ENCODE results near the gene EFHD2.
"Not testable (repeated sequence)": the region's sequence is repeated elsewhere in the genome, so short reads cannot be mapped to it uniquely, and the experiment has no call there.

The EFHD2 gene

DNA sequence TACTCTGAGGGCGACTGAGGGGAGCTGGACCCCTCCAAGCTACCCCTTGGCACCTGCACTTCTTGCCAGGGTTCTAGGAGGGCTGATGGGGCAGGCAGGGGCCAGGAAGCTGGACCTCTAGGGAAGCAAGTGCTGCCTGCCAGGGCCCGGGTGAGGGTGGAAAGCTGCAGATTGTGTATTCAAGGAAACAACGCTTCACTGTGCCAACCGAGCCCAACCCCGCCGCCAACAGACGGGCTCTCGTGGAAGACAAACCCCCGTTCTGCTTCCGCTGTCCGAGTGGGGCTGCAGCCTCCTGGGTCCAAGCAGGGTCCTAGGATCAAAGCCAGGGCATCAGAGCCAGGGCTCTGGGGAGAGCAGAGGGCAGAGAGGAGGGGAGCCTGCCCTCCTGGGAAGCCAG lies 3.2 kb downstream of the EFHD2 start:
- peak; percentile 57 for DNase-seq

DNA sequence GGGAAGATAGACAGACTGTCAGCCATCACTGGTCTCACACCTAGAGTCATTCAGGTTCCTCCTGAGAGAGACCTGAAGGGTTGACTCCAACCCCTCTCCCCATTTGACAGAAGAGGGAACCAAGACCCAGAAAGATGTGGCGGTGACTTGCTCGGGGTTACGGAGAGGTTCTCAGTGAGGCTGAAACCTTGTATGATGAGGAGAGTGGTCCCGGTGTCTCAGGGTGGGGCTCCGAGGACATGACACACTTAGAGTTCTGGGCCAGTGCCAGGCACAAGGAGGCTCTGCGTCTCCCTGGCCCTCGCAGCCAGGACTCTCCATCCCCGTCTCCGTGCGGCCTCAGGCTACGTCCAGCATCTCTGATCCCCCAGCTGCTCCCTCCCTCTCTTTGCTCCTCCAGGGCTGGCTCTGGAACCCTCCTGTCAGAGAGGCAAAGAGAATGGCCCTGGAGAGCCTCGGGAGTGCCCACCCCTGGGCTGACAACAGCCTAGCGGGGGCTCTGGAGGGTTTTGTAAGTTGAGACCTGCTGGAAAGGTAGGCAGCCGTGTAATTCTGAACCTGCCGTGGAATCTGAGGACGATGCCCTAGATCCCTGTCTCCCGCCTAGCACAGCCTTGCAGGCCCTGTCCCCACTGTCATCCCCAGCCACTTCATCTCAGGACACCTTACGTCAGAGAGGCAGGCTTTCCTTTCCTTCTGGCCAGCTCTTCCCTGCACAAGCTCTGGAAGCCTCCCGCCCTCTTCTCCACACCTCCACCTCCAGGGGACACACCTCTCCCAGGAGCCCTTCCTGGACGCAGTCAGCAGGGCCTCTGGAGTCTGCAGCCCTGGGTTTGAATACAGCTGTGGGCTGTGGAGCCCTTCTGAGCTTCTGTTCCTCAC lies 4.1 kb downstream of the EFHD2 start:
- DNase-seq: no peak

DNA sequence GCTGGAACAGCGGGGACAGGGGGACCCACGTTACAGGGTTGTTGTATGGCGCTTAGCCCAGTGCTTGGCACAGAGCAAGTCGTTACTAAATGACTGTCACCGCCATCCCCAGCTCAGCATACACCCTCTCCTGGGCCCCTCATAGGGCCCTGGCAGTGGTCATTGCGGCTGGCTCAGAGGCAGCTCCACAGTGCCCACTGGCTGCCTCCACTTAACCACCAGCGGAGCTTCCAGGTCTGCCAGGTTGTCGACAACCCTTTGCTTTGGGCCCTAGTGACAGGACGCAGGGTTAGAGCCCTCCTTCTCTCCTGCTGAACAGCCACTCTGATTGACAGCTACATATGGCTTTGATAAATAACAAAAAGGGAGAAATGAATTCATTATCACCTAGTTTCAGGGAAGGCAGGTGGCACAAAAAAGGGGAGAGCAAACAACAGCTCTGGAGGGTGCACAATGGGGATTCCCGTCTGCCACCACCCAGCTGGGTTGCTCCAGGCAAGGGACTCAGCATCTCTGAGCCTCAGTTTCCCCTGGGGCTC lies 4.8 kb downstream of the EFHD2 start:
- no peak for DNase-seq

DNA sequence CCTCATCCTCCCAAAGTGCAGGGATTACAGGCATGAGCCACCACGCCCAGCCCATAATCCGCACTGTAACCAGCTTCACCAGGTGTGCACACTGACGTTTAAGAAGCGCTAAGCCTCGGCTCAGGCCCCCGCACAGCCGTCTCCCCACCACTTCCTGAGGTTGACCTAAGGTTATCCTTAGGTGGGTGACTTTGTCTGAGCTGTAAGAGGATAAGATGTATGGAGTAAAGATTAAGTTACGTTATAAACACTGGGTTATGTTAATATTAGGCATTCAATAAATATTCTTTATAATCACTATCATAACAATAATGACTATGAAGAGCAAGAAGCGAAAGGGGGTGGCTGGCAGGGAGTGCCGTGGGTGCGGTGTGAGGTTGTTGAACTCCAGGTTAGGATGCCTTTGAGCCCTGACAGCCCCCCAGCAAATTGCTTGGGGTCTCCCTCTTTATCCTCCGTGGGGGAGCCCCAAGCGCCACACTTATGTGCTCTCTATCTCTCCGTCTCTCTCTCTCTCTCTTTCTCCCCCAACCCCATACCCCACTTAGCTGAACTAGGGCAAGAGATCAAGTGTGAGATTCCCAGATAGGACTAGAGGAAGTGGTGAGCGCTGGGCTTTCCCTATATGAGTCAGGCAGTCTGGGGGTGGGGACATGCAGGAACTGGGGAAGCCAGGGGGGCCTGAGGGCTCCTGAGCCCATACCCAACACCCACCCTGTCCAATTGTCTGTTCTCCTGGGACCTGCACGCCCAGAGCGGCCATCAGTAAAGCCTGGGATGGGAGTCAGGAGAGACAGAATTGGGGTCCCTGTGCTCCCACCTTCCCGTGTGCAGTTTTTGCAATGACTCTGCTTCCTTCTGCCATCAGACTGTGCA lies 7.6 kb downstream of the EFHD2 start:
- DNase-seq: no peak

DNA sequence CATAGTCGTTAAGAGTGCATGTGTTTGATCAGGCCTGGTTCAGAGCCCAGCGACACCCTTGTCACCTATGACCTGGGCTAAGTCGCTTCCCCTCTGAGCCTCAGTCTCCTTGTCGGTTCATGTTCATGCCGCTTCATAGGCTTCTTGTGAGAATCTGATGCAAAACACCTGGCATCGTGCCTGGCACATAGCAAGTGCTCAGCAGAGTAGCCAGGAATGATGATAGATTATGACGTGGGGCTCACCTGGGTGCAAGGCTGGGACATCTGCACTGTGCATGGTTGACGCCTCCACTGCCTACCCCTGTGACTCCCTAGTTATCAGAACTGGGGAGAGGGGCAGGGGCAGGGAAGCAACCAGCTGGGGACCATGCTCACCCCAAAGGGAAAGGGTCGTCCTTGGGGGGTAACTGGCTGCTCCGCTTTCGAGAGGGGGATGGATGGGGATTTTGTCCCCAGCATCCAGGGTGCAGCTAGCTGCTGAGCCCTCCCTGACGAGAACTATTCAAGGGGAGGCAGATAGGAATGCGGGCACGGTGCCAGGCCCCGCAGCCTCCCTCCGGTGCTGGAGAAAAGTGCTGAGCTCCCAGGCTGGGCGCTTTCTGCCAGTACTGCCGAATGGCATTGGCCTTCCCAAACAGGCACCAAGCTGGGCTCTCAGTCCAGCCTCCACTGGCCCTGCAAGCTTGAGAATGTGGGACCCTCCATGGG lies 9.3 kb downstream of the EFHD2 start:
- DNase-seq: no peak

DNA sequence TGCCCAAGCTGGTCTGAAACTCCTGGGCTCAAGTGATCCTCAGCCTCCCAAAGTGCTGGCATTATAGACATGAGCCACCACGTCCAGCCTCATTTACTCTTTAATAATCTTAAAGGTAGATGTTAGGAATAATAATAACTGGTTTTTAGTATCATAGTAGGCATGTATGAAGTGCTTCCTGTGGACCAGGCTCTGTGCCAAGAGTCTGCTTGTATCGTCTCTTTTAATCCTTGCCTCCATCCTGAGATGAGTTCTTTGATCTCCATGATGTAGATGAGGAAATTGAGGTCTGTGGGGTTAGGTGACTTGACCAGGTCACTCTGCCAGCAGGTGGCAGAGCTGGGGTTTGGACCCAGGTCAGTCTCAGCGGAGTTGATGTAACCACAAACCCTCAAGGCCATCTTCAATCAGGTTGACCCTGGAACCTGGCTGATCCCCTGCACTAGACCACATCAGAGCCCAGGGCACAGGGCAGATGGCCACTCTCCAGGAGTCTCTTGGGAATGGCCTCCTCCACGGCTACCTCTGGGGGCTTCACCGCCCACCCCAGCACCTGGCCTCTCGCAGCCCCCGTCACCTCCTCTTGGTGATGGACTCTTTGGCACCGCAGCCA lies 11.3 kb downstream of the EFHD2 start:
- no peak for DNase-seq

DNA sequence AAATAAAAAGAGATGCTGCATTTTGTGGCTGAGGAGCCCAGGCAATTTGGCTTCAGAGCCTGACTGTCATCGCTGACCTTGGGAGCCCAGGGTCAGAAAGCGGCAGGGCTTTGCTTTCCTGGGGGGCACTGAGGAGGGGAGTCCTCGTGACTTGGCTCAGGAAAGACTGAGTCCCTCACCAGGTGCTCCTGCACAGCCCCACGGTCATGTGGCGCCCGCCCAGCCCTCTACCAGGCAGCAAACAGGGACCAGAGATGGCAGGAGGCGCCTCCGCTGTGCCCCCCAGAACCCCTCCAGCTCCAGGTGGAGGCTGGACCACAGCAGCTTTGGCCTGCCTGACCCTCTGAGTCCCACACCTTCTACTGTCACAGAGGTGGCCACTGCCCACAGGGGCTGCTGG lies 13.2 kb downstream of the EFHD2 start:
- DNase-seq: no peak

DNA sequence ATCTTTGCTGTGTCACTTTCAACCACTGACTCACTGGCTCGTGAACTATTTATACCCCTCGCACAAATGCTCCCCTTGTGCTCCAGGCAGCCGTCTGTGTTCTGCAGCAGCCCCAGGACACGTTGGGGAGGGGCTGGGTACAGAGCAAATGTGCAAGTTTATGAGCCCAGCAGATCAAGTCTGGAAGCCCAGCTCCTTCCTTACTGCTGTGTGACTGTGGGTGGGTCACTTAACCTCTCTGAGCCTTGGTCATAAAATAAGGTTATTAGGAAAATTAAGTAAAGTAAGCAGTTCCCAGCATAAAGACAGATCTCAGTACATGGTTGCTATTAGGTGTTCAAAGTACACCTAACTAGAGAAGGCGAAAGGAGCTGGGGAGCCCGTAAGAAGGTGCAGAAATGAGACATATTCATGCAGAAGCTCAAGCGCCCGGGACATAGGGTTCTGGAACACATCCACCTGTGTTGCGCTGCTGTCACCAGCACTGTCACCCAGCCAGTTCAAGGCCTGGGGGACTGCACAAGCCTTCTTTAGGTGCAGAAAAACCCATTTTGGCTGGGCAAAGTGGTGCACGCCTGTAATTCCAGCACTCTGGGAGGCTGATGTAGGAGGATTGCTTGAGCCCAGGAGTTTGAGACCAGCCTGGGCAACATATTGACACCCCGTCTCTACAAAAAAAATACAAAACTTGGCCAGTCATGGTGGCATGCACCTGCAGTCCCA lies 13.8 kb downstream of the EFHD2 start:
- DNase-seq: no peak

DNA sequence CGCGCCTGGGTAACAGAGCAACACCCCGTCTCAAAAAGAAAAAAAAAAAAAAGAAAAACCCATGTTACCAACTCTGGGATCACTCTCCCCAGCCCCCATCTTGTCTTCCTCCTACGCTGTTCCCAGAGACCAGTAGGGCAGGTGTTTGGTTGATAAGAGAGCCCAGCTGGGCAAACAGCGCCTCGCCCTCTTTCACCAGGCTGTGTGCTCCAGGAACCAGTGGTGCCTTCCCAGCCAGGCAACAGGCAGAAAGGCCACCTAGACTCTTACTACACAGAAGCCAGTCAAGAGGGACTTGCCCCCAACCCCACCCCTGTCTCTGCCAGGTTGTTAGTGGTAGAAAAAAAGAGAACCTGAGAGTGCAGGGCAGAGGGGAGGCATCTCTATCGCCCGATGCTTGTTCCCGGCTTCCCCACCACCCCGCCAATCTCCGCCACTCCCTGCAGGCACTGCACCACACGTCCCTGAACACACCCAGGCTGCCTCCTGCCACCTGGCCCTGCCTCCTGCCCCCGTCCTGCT lies 14.5 kb downstream of the EFHD2 start:
- peak; percentile 95 for DNase-seq

DNA sequence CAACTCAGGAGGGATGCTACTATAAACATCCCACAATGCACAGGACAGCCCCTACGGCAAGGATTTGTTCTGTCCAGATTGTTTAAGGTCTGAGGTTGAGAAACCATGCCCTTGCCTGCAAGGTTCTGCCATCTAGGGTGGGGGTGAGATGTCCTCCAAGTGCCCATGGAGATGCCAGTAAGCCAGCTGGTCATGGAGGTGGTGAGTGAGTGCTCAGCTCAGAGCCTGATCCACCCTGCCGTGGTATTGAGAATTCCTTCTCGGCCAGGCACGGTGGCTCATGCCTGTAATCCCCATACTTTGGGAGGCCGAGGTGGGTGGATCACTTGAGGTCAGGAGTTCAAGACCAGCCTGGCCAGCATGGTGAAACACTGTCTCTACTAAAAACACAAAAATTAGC lies 15.3 kb downstream of the EFHD2 start:
- DNase-seq: no peak

DNA sequence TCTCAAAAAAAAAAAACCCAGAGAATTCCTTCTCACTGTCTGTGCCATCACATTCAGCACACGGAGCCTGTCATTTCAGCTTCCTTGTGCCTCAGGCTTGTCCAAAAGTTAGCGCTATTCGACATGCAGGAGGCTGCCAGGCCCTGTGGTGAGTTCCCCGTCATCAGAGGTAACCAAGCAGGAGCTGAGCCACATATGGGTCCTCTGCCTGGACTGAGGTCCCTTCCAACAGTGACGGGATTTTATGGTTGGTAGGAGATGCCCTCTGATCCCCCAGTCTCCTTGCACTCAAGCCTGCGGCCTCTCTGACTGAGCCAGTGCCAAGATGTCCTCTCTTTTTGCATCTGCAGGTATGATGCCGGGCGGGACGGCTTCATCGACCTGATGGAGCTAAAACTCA lies 15.8 kb downstream of the EFHD2 start:
- no peak for DNase-seq

DNA sequence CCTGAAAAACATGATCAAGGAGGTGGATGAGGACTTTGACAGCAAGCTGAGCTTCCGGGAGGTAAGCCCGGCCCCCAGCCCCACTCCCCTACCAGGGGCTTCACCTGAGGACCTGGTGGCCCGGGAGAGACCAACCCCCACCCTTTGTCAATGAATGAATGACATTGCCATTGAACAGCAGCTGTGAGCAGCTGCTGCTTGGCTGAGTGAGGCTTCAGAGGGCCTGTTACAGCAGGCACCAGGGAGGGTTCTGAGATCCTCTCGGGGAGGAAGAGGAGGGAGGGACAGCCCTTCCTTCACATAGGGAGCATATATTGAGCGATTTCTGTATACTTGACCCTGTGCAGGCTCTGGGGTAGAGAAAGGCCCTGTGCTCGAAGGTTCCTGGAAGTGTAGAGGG lies 16.3 kb downstream of the EFHD2 start:
- DNase-seq: no peak

DNA sequence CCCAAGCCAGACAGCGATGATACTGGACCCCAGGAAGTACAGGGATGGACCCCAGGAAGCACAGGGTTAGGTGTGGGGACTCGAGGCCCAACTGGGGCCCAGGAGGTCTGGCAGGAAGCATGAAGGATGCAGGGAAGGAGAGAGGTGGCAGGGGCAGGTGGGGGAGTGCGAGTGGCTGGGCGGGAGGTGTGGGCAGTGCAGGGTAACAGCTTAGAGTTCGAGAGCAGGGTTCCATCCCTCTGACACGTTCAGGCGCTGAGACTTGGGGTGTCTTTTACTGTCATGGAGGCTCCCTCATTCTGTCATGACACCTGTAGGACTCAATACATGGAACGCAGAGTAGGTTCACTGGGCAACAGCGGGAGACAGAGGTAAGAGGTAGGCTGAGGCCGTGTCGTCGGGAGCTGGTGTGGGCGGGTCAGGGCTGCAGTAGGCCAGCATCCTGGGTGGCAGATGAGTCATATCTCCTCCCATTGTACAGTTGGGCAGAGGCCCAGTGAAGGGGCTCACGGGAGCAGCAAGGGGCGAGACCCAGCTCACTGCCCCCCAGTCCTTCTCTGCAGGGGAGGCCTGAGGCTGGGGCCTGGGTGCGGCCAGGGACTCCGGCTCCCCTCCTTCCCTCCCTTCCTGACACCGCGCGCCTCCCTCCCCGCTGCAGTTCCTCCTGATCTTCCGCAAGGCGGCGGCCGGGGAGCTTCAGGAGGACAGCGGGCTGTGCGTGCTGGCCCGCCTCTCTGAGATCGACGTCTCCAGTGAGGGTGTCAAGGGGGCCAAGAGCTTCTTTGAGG lies 17.0 kb downstream of the EFHD2 start:
- DNase-seq: no peak

DNA sequence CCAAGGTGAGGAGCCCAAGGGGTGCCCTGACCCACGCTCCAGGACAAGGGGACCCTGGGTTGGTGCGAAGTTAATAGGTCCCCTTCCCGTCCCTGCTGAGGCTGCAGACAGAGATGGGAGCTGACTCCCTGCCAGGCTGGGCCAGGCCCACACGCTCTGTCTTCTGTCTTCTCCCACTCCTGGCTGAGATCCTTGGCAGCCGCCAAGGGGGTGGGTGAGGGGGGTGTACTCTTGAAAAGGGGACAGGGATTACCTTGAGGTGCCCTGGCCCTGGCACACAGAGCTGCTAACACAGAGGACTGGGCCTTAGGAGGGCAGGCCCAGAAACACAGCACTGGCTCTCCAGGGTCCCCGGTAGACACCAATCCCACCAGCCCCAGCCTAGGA lies 17.6 kb downstream of the EFHD2 start:
- no peak for DNase-seq

DNA sequence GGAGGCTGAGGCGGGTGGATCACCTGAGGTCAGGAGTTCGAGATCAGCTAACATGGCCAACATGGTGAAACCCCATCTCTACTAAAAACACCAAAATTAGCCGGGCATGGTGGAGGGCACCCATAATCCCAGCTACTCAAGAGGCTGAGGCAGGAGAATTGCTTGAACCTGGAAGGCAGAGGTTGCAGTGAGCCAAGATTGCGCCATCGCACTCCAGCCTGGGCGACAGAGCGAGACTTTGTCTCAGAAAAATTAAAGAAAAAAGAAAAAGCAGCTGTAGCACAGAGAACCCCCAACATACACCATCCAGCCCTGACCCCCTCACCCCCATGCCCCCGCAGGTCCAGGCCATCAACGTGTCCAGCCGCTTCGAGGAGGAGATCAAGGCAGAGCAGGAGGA lies 18.6 kb downstream of the EFHD2 start:
- DNase-seq: not testable (repeated sequence)

DNA sequence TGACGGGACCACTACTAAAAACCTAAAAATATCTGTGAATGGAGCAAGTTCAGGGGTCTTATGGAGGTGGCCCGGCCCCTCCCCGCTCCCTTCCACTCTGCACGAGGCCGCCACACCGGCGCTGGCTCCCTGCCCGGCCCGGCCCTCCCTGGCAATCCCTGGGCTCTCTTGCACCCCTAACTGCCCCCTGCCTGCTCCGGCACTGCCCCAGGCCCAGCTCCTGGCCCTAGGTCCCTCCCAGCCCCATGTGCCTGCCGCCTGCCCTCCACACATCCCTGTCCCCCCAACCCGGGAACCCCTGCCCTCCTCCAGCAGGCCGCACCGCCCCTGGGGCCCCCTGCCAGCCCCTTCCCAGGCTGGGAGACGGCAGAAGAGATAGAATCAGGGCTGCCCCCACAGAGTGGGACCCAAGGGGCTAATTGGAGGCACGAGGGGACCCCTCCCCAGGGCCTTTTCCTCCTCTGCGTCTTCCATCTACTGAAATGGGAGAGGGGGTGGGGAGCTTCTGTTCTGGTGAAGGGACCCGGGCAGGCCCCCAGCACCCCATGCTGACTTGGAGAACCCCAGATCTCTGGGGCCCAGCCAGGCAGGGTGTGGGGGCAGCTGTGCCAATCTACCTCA lies 19.2 kb downstream of the EFHD2 start:
- DNase-seq: no peak

DNA sequence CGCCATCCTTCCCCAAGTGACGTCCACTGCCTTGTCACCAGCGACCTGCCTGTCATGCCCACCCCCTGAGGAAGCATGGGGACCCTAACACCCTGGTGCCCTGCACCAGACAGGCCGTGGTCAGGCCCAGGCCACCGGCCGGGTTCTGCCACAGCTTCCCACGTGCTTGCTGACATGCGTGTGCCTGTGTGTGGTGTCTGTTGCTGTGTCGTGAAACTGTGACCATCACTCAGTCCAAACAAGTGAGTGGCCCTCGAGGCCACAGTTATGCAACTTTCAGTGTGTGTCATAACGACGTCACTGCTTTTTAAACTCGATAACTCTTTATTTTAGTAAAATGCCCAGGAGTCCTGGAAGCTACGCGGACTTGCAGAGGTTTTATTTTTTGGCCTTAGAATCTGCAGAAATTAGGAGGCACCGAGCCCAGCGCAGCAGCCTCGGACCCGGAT lies 20.0 kb downstream of the EFHD2 start:
- no peak for DNase-seq

DNA sequence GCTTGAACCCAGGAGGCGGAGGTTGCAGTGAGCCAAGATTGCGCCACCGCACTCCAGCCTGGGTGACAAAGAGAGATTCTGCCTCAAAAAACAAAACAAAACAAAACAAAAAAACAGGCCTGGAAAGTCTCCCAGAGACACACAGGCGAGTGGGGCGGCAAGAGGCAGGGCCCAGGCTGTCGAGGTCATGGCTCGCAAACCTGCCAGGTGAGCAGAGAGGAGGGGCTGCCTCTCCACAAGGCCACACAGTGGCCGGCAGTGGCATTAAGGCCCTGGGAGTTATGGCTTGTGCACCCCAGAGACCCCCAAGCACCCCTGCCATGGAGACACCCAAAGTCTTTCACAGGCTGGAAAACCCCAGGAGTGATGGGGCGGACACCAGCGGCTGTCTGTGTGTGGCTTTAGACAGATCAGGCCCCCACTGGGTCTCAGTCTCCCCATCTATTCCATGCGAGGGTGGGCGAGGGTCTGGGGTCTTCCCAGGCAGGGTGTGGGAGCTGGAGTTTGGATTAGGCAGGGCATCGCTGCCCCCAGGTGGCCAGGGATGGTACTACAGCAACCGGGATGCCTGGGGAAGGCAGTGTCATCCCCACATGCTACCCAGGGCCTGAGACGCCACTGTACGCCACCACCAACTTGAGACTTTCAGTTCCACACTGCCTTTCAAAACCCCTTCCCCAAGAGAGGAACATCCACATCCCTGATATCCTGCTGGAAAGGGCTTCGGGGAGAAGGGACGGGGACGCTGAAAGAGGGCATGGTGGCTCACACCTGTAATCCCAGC lies 21.3 kb downstream of the EFHD2 start:
- DNase-seq: peak; percentile 36

DNA sequence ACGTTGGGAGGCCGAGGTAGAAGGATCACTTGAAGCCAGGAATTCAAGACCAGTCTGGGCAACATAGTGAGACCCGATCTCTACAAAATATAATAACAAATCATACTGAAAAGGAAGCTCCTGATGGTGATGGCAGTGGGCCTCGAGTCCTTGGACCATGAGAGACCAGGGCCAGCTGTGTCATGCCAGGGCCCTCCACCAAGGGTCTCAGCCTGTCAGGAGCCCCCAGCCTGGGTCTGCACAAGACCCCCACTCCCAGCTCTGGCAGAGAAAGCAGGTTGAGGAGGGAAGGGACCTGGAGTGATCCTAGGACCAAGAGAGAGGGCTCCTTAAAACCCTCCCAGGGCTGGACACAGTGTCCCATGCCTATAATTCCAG lies 21.9 kb downstream of the EFHD2 start:
- DNase-seq: no peak

DNA sequence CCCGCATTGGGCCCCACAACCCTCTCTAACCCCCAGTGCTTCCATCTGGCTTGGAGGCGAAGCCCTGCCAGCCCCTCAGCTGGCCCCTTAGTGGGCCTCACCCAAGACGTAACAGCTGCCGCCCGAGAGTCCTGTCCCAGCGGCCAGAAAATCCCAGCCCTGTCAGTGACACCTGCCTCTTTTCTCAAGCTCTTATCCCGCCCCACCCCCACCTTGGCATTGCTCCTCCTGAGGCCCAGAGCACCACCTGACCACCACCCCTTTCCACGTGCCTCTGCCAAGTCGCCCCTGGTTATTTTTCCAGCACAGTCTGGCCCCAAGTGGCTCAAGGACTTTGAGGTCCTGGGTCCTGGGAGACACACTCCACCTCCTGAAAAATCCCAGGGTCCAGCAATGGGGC lies 22.6 kb downstream of the EFHD2 start:
- peak; percentile 26 for DNase-seq

Measured in NCI-H1092 (cell line).